ENCODE data around the gene ACSS3.

ACSS3 gene

DNA sequence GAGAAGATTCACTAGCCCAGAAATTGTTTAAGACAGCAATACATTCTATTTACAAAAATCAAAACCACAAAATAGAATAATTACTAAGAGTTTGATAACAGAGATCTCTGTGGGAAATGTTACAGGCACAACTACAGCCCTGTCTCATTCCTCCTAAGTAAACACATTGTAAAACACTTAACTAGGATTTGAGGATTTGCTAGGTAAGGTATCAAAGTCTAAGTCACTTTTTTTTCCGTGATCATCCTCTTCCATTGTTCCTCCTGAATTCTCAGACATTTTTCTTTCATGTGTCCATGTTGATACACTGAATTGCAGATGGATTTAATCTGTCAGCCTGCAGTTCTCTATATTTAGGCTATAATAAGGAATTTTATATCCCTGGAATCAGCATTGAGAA lies 127.5 kb downstream of the ACSS3 start:
- no peak for DNase-seq
- H4K8ac ChIP-seq (ENCODE audit: low read depth, low read length): no peak overlapping the region
- WGBS (ENCODE audit: extremely low coverage, insufficient coverage, insufficient read length): no CpG with 5 or more reads among the region's 1 CpG
- no peak overlapping the region for H3K23ac ChIP-seq (ENCODE audit: low read length)
- H2AK5ac ChIP-seq (ENCODE audit: low read length): no peak overlapping the region
- H3K27ac ChIP-seq (ENCODE audit: low read depth, low read length): no peak overlapping the region
- no peak overlapping the region for H4K91ac ChIP-seq (ENCODE audit: low read depth, low read length)
- no peak overlapping the region for H4K12ac ChIP-seq (ENCODE audit: low read depth, low read length)
- no peak overlapping the region for H2BK5ac ChIP-seq (ENCODE audit: low read depth, low read length, poor library complexity)
- H3K4me1 ChIP-seq (ENCODE audit: control insufficient read depth in 1 of 2, insufficient read depth in 2 of 2, low read length in 2 of 2): no peaks in the 10 kb centered on the region
- H3K4ac ChIP-seq (ENCODE audit: low read depth, low read length): no peak overlapping the region
- H3K27me3 ChIP-seq (ENCODE audit: insufficient read depth, low read length): no peaks in the 10 kb centered on the region
- H2BK120ac ChIP-seq (ENCODE audit: insufficient read depth, low read length, poor library complexity): no peak overlapping the region
- H3K36me3 ChIP-seq (ENCODE audit: control insufficient read depth in 1 of 2, insufficient read depth in 2 of 2, low read length in 2 of 2): no peaks in the 10 kb centered on the region
- H3K18ac ChIP-seq (ENCODE audit: low read length): no peak overlapping the region
- H3K4me2 ChIP-seq (ENCODE audit: low read length): no peak overlapping the region
- no peak overlapping the region for H3K14ac ChIP-seq (ENCODE audit: low read length)
- no peak overlapping the region for H3K9ac ChIP-seq (ENCODE audit: low read length)
- no peaks in the 10 kb centered on the region for H3K79me1 ChIP-seq (ENCODE audit: low read length)
- no peak overlapping the region for H3K4me3 ChIP-seq (ENCODE audit: low read depth, low read length)
- H2AFZ ChIP-seq (ENCODE audit: insufficient read depth, low read length, poor library complexity): no peak overlapping the region
- no peaks in the 10 kb centered on the region for H3K9me3 ChIP-seq (ENCODE audit: insufficient read depth, low read depth, low read length)
- H2BK12ac ChIP-seq (ENCODE audit: low read length): no peak overlapping the region
- H3K79me2 ChIP-seq (ENCODE audit: control insufficient read depth, insufficient read depth, low read length, poor library complexity): no peaks in the 10 kb centered on the region

DNA sequence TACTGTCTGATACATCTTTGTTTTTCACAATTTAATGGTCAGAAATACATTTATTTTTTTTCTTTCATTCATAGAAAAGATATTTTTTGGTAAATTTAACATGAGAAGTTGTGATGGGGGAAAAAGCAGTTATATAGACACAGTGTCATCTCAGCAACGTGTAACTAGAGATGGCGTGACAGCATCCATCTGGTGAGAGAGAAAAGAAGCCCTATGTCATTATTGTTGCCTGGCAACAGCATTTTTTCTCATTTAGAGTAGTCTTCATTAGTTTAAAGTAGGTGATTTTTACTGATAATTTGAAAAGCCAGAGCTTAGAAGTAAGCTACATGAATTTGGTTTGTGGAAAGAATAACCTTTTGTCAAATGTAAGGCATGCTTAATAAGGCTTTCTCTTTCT lies 128.6 kb downstream of the ACSS3 start:
- Histone ChIP-seq H3K9ac (ENCODE audit: low read length) (no peak overlapping the region), H4K91ac (ENCODE audit: low read depth, low read length) (no peak overlapping the region), H2BK12ac (ENCODE audit: low read length) (no peak overlapping the region), H3K4me3 (ENCODE audit: low read depth, low read length) (no peak overlapping the region), H2BK120ac (ENCODE audit: insufficient read depth, low read length, poor library complexity) (no peak overlapping the region), H4K12ac (ENCODE audit: low read depth, low read length) (no peak overlapping the region), H3K79me1 (ENCODE audit: low read length) (no peaks in the 10 kb centered on the region), H3K9me3 (ENCODE audit: insufficient read depth, low read depth, low read length) (no peaks in the 10 kb centered on the region), H2BK5ac (ENCODE audit: low read depth, low read length, poor library complexity) (no peak overlapping the region), H3K18ac (ENCODE audit: low read length) (no peak overlapping the region), H3K23ac (ENCODE audit: low read length) (no peak overlapping the region), H3K79me2 (ENCODE audit: control insufficient read depth, insufficient read depth, low read length, poor library complexity) (no peaks in the 10 kb centered on the region), H3K36me3 (ENCODE audit: control insufficient read depth in 1 of 2, insufficient read depth in 2 of 2, low read length in 2 of 2) (no peaks in the 10 kb centered on the region), H3K4ac (ENCODE audit: low read depth, low read length) (no peak overlapping the region), H3K14ac (ENCODE audit: low read length) (no peak overlapping the region), H3K27me3 (ENCODE audit: insufficient read depth, low read length) (no peaks in the 10 kb centered on the region), H2AFZ (ENCODE audit: insufficient read depth, low read length, poor library complexity) (no peak overlapping the region), H3K4me2 (ENCODE audit: low read length) (no peak overlapping the region), H2AK5ac (ENCODE audit: low read length) (no peak overlapping the region), H4K8ac (ENCODE audit: low read depth, low read length) (no peak overlapping the region), H3K27ac (ENCODE audit: low read depth, low read length) (no peak overlapping the region), H3K4me1 (ENCODE audit: control insufficient read depth in 1 of 2, insufficient read depth in 2 of 2, low read length in 2 of 2) (no peaks in the 10 kb centered on the region)
- no peak for DNase-seq
- no CpG with 5 or more reads among the region's 2 CpGs for WGBS (ENCODE audit: extremely low coverage, insufficient coverage, insufficient read length)

DNA sequence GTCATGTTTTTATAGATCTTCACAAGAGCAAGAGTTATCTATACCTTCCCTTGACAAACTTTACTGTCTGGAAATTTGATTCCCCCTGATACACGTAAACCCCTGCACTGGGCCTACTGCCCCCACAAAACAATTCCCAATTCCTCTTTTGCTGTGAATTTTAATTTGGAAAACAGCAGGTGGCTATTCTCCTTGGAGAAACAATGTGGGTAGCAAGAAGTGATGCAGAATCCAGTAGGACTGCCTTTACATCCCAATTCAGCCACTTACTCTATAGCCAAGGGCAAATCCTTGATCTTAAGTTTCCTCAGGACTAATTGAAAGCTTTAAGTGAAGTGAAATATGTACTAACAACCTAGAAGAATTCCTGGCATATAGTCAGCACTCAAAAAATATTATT lies 129.3 kb downstream of the ACSS3 start:
- Histone ChIP-seq H3K79me1 (ENCODE audit: low read length) (no peaks in the 10 kb centered on the region), H4K12ac (ENCODE audit: low read depth, low read length) (no peak overlapping the region), H2BK12ac (ENCODE audit: low read length) (no peak overlapping the region), H3K27ac (ENCODE audit: low read depth, low read length) (no peak overlapping the region), H3K23ac (ENCODE audit: low read length) (no peak overlapping the region), H4K91ac (ENCODE audit: low read depth, low read length) (no peak overlapping the region), H2BK5ac (ENCODE audit: low read depth, low read length, poor library complexity) (no peak overlapping the region), H3K27me3 (ENCODE audit: insufficient read depth, low read length) (no peaks in the 10 kb centered on the region), H3K4me2 (ENCODE audit: low read length) (no peak overlapping the region), H4K8ac (ENCODE audit: low read depth, low read length) (no peak overlapping the region), H3K4me3 (ENCODE audit: low read depth, low read length) (no peak overlapping the region), H2BK120ac (ENCODE audit: insufficient read depth, low read length, poor library complexity) (no peak overlapping the region), H3K79me2 (ENCODE audit: control insufficient read depth, insufficient read depth, low read length, poor library complexity) (no peaks in the 10 kb centered on the region), H3K9me3 (ENCODE audit: insufficient read depth, low read depth, low read length) (no peaks in the 10 kb centered on the region), H2AK5ac (ENCODE audit: low read length) (no peak overlapping the region), H3K9ac (ENCODE audit: low read length) (no peak overlapping the region), H3K36me3 (ENCODE audit: control insufficient read depth in 1 of 2, insufficient read depth in 2 of 2, low read length in 2 of 2) (no peaks in the 10 kb centered on the region), H3K4ac (ENCODE audit: low read depth, low read length) (no peak overlapping the region), H3K14ac (ENCODE audit: low read length) (no peak overlapping the region), H3K4me1 (ENCODE audit: control insufficient read depth in 1 of 2, insufficient read depth in 2 of 2, low read length in 2 of 2) (no peaks in the 10 kb centered on the region), H3K18ac (ENCODE audit: low read length) (no peak overlapping the region), H2AFZ (ENCODE audit: insufficient read depth, low read length, poor library complexity) (no peak overlapping the region)
- no CpG with 5 or more reads among the region's 1 CpG for WGBS (ENCODE audit: extremely low coverage, insufficient coverage, insufficient read length)
- no peak for DNase-seq

DNA sequence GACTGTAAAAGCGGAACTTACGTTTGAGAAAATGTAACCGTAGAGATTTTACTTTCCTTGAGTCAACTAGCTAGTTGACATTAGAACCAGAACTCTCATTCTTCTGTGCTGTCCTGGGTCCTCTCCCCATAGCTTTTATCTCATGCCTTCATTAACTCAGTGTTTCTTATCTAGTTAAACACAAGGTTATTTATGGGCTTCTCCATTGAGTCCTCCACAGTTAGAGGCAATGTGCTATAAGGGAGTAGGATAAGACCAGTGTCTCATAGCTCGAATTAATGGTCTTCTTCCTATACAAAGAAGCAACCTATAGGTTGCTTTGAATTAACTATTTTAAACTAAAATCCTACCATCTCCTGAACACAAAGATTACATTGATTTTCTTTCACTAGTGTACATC lies 129.8 kb downstream of the ACSS3 start:
- no peaks in the 10 kb centered on the region for H3K79me2 ChIP-seq (ENCODE audit: control insufficient read depth, insufficient read depth, low read length, poor library complexity)
- no peak overlapping the region for H3K18ac ChIP-seq (ENCODE audit: low read length)
- H3K4me2 ChIP-seq (ENCODE audit: low read length): no peak overlapping the region
- H3K9me3 ChIP-seq (ENCODE audit: insufficient read depth, low read depth, low read length): no peaks in the 10 kb centered on the region
- H3K4me3 ChIP-seq (ENCODE audit: low read depth, low read length): no peak overlapping the region
- no peak overlapping the region for H2BK120ac ChIP-seq (ENCODE audit: insufficient read depth, low read length, poor library complexity)
- H4K8ac ChIP-seq (ENCODE audit: low read depth, low read length): no peak overlapping the region
- no peak overlapping the region for H3K14ac ChIP-seq (ENCODE audit: low read length)
- no peaks in the 10 kb centered on the region for H3K79me1 ChIP-seq (ENCODE audit: low read length)
- H2AK5ac ChIP-seq (ENCODE audit: low read length): no peak overlapping the region
- no peak overlapping the region for H3K23ac ChIP-seq (ENCODE audit: low read length)
- H3K36me3 ChIP-seq (ENCODE audit: control insufficient read depth in 1 of 2, insufficient read depth in 2 of 2, low read length in 2 of 2): no peaks in the 10 kb centered on the region
- no peak overlapping the region for H2AFZ ChIP-seq (ENCODE audit: insufficient read depth, low read length, poor library complexity)
- no peak overlapping the region for H3K9ac ChIP-seq (ENCODE audit: low read length)
- no peak overlapping the region for H4K12ac ChIP-seq (ENCODE audit: low read depth, low read length)
- H2BK5ac ChIP-seq (ENCODE audit: low read depth, low read length, poor library complexity): no peak overlapping the region
- no peak for DNase-seq
- H2BK12ac ChIP-seq (ENCODE audit: low read length): no peak overlapping the region
- H3K4ac ChIP-seq (ENCODE audit: low read depth, low read length): no peak overlapping the region
- H4K91ac ChIP-seq (ENCODE audit: low read depth, low read length): no peak overlapping the region
- H3K27ac ChIP-seq (ENCODE audit: low read depth, low read length): no peak overlapping the region
- WGBS (ENCODE audit: extremely low coverage, insufficient coverage, insufficient read length): no CpG with 5 or more reads among the region's 4 CpGs
- H3K4me1 ChIP-seq (ENCODE audit: control insufficient read depth in 1 of 2, insufficient read depth in 2 of 2, low read length in 2 of 2): no peaks in the 10 kb centered on the region
- H3K27me3 ChIP-seq (ENCODE audit: insufficient read depth, low read length): no peaks in the 10 kb centered on the region
